Bronchial epithelial cell (primary cell): ENCODE data around the gene SYT17. TPM values are rescaled to one million over a fixed set of nuclear protein-coding genes. Genes with fewer than 3 reads are reported as not detected.

ENCODE experiments used
- DNase-seq: peaks from one replicate; pipeline ENCODE4 v3.0.0-alpha.2; 2010; ENCODE audit warnings: low read depth
- FAIRE-seq: peaks from 2 replicates; lab custom pipeline; 2011; peaks lifted over from hg19 to GRCh38; lab: Jason Lieb, UNC
- H3K27me3 ChIP-seq: 2 replicates; pipeline ENCODE4 v1.5.1; 2011; ENCODE audit warnings: low read length; ENCODE audit not compliant: control insufficient read depth, insufficient read depth
- H3K36me3 ChIP-seq: 2 replicates; pipeline ENCODE4 v1.5.1; 2011; ENCODE audit warnings: low read length; ENCODE audit not compliant: control insufficient read depth, insufficient read depth
- H3K4me3 ChIP-seq: 2 replicates; pipeline ENCODE4 v1.5.1; 2011; ENCODE audit warnings: mild to moderate bottlenecking, low read depth, low read length, control low read depth
- CTCF ChIP-seq: IDR thresholded peaks from 2 replicates; pipeline ENCODE4 v1.5.1; 2011; ENCODE audit warnings: mild to moderate bottlenecking, moderate library complexity, low read length, control low read depth, inconsistent platforms; ENCODE audit not compliant: insufficient read depth, severe bottlenecking
- total RNA-seq: library from RNA; depleted of rRNA; stranded (reverse); fragments of >200 nt; gene quantifications from 2 replicates; pipeline ENCODE4 v1.2.1, GENCODE V29; 2014

SYT17 gene
- total RNA-seq, 1 donor from 2014 or later: 1.1 TPM

GRCh38 chr16:19166500-19166899 is 1.5 kb upstream of the SYT17 start:
- no peak for TF ChIP-seq CTCF
- H3K27me3 ChIP-seq: peaks cover 5% of the 10 kb centered on the region
- FAIRE-seq (no peak), DNase-seq (peak; percentile 20)
- no peaks in the 10 kb centered on the region for H3K36me3 ChIP-seq
- H3K4me3 ChIP-seq: no peak overlapping the region

- FAIRE-seq: no peak
- H3K27me3 ChIP-seq: peaks cover 5% of the 10 kb centered on the region
- DNase-seq: no peak
Measured at GRCh38 chr16:19168371-19169081, 486 bp downstream of the SYT17 start.

DNA sequence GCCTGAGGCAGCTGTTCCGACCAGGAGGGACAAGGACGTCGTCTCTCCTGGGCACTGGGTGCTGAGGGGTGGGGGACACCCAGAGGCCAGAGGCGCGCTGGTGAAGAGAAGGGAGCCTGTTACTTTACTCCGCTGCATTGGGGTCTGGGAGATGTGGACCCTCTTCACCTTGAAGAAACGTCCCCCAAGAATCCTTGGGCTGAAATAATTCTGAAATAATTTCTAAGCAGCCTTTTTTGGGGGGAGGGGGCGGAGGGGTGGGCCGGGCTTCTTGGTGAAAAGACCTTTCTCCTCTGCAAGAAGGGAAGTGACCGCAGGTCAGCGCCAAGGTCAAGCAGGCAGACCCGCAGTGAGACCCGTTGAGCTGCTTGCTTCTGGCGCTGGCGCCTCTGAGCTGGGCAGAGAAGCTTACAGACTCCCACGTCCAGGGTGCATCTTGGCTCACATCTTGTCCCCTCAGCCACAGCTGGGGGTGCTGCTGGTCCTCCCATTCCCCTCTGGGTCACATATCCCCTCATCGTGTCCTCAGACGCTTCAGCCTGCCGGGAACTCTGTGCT is 1.1 kb downstream of the SYT17 start:
- TF ChIP-seq CTCF: no peak
- FAIRE-seq: no peak
- Histone ChIP-seq H3K27me3 (peaks cover 5% of the 10 kb centered on the region), H3K36me3 (no peaks in the 10 kb centered on the region), H3K4me3 (no peak overlapping the region)
- DNase-seq: no peak

More at GRCh38 chr16:19168371-19169081, 486 bp downstream of the SYT17 start:
- Histone ChIP-seq H3K36me3 (no peaks in the 10 kb centered on the region), H3K4me3 (peak overlapping the region; percentile 28)
- TF ChIP-seq CTCF: no peak

GRCh38 chr16:19170043-19170655 is 2.1 kb downstream of the SYT17 start:
- no peak for DNase-seq
- FAIRE-seq: no peak
- Histone ChIP-seq H3K4me3 (no peak overlapping the region), H3K27me3 (peaks cover 5% of the 10 kb centered on the region), H3K36me3 (no peaks in the 10 kb centered on the region)
- no peak for TF ChIP-seq CTCF

- DNase-seq (no peak), FAIRE-seq (no peak)
- Histone ChIP-seq H3K36me3 (no peaks in the 10 kb centered on the region), H3K27me3 (peaks cover 5% of the 10 kb centered on the region), H3K4me3 (no peak overlapping the region)
- no peak for TF ChIP-seq CTCF
Measured at GRCh38 chr16:19172098-19172780, 4.2 kb downstream of the SYT17 start.
